IgD-negative memory B cell (primary cell): Measurements from ENCODE around the gene FMN2. TPM values are rescaled to one million over a fixed set of nuclear protein-coding genes. Genes with fewer than 3 reads are reported as not detected.
"Not testable (repeated sequence)": the region's sequence is repeated elsewhere in the genome, so short reads cannot be mapped to it uniquely, and the experiment has no call there.

Experiments used
- H3K27ac Mint-ChIP-seq, 3 donors: one replicate each; pipeline ENCODE4 v1.8.0; 2020 to 2022; ENCODE audit warnings: mild to moderate bottlenecking in 3 of 3, mixed read lengths in 3 of 3, moderate library complexity in 1 of 3
- H3K27me3 Mint-ChIP-seq: one replicate; pipeline ENCODE4 v1.8.0; 2021; ENCODE audit warnings: mixed read lengths
- H3K36me3 Mint-ChIP-seq: one replicate; pipeline ENCODE4 v1.8.0; 2020; ENCODE audit warnings: mild to moderate bottlenecking, mixed read lengths
- H3K4me1 Mint-ChIP-seq, 3 donors: one replicate each; pipeline ENCODE4 v1.8.0; 2020 to 2022; ENCODE audit warnings: mixed read lengths in 3 of 3, mild to moderate bottlenecking in 1 of 3
- H3K4me3 Mint-ChIP-seq, 4 donors: one replicate each; pipeline ENCODE4 v1.8.0; 2020 to 2022; ENCODE audit warnings: mild to moderate bottlenecking in 4 of 4, mixed read lengths in 4 of 4, moderate library complexity in 3 of 4
- H3K9me3 Mint-ChIP-seq, 3 donors: one replicate each; pipeline ENCODE4 v1.8.0; 2020 to 2021; ENCODE audit warnings: mixed read lengths in 3 of 3, mild to moderate bottlenecking in 1 of 3
- polyA plus RNA-seq: library from polyadenylated mRNA; unstranded; fragments of 300-500 nt; fragmentation: Illumina TruSeq; gene quantifications from one replicate; pipeline ENCODE4 v1.2.3, GENCODE V29; 2021

FMN2 gene
- polyA plus RNA-seq, 1 donor from 2014 or later = not detected

DNA sequence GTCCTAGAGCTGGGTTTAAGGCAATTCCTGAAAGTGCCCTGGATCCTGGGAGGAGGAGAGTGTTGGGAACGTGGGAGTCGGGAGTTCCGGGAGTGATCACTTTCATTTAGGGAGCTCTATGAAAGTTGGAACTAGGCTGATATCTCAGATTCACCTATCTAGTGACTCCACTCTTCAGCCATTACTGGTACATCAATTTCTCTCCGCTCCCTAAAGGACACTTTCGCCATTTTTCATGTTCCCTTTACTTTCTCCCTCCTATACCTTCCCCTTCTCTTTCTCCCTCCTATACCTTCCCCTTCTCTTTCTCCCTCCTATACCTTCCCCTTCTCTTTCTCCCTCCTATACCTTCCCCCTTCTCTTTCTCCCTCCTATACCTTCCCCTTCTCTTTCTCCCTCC lies 93.0 kb downstream of the FMN2 start:
- not testable (repeated sequence) for H3K27ac Mint-ChIP-seq, H3K4me1 Mint-ChIP-seq, H3K27me3 Mint-ChIP-seq, H3K9me3 Mint-ChIP-seq, H3K4me3 Mint-ChIP-seq, H3K36me3 Mint-ChIP-seq

GRCh38 chr1:240188139-240188538 lies 96.5 kb downstream of the FMN2 start:
- H3K27ac Mint-ChIP-seq = peak overlapping the region in 1 of 3 donors; percentile 20
- H3K36me3 Mint-ChIP-seq = no peaks in the 10 kb centered on the region
- peaks cover 6% of the 10 kb centered on the region for H3K27me3 Mint-ChIP-seq
- peaks cover 0 to 2% (median 2%) of the 10 kb centered on the region in 3 donors for H3K4me1 Mint-ChIP-seq
- peaks cover 0 to 2% (median 0%) of the 10 kb centered on the region in 3 donors for H3K9me3 Mint-ChIP-seq
- H3K4me3 Mint-ChIP-seq = no peak overlapping the region

GRCh38 chr1:240189386-240189989 lies 97.8 kb downstream of the FMN2 start:
- Mint-ChIP-seq H3K27me3 (peaks cover 7% of the 10 kb centered on the region), H3K4me3 (no peak overlapping the region), H3K36me3 (no peaks in the 10 kb centered on the region), H3K4me1 (peaks cover 0 to 2% (median 2%) of the 10 kb centered on the region in 3 donors), H3K9me3 (peaks cover 0 to 2% (median 2%) of the 10 kb centered on the region in 3 donors), H3K27ac (peak overlapping the region in 1 of 3 donors; percentile 68)

DNA sequence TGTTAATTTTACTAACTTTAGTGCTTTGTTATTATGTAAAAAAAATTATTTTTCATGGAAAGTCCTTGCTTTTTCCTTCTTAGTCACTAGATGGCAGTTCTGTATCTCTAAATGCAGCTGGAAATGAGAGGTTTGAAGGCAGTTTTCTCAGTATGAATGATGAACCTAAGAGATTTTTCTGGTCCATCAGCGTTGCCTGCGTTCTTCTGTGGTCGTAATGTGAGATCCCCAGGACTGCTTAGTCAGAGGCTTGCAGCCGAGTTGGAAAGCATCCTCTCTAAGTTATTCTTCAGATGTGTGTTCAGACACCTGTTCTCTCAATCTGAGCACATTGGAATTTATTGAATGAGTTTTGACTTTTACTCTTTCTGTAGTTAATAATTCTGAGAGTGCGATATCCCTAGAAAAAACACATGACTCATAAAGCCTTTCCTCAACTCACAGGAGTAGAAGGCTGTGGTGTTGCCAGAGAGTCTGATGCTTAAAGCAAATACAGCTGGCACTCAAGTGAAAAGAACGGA lies 99.3 kb downstream of the FMN2 start:
- Mint-ChIP-seq H3K36me3 (no peaks in the 10 kb centered on the region), H3K4me3 (no peak overlapping the region), H3K27me3 (peaks cover 7% of the 10 kb centered on the region), H3K4me1 (peaks cover 0 to 2% (median 2%) of the 10 kb centered on the region in 3 donors), H3K27ac (no peak overlapping the region), H3K9me3 (peaks cover 0 to 2% (median 2%) of the 10 kb centered on the region in 3 donors)

DNA sequence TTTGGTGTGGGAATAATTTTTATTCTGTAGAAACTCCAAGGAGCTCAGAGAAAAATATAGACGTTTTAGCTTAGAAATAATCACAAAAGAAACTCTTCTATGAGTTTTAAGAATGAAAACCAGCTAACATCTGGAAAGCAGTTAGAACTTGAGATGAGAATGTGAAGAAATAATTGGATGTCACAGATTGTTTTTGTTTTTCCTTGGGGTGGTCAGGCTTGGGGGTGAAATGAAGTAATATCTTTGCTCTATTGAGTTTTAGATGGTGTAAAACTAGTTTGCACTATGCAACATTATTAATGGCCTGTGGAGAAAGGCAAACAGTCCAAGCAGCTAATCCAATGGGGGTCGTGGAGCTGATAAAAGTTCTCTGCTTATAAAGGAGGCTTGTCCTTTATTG lies 101.2 kb downstream of the FMN2 start:
- Mint-ChIP-seq H3K36me3 (no peaks in the 10 kb centered on the region), H3K4me3 (no peak overlapping the region), H3K27me3 (peaks cover 6% of the 10 kb centered on the region), H3K4me1 (peaks cover 0 to 2% (median 2%) of the 10 kb centered on the region in 3 donors), H3K27ac (no peak overlapping the region), H3K9me3 (peaks cover 0 to 2% (median 0%) of the 10 kb centered on the region in 3 donors)

GRCh38 chr1:240193679-240194078 lies 102.0 kb downstream of the FMN2 start:
- Mint-ChIP-seq H3K4me1 (peaks cover 0 to 2% (median 2%) of the 10 kb centered on the region in 3 donors), H3K27me3 (peaks cover 6% of the 10 kb centered on the region), H3K36me3 (no peaks in the 10 kb centered on the region), H3K4me3 (no peak overlapping the region), H3K27ac (no peak overlapping the region), H3K9me3 (peaks cover 0 to 4% (median 0%) of the 10 kb centered on the region in 3 donors)

- Mint-ChIP-seq H3K36me3 (no peaks in the 10 kb centered on the region), H3K27me3 (peaks cover 6% of the 10 kb centered on the region), H3K4me1 (peaks cover 0 to 2% (median 2%) of the 10 kb centered on the region in 3 donors), H3K4me3 (no peak overlapping the region), H3K27ac (no peak overlapping the region), H3K9me3 (peaks cover 0 to 4% (median 0%) of the 10 kb centered on the region in 3 donors)
Observed at GRCh38 chr1:240194120-240194519, 102.4 kb downstream of the FMN2 start.

DNA sequence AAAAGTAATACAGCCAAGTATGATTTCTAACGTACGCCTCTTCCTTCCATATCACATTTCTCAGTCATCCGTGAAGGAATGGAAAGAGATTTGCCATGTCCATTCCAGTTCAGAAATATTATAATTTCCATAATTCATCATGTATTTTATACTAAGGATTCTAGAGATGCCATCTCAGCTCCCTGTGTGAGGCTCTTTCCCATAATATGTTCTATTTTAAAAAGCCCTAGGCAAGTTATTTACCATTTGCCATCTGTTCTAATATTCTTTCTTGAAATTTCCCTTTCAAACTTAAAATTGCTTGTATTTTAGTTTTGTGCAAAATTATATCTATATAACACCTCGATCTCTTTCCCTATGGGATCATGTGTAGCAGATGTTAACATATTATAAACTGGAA lies 106.7 kb downstream of the FMN2 start:
- Mint-ChIP-seq H3K4me1 (no peaks in the 10 kb centered on the region), H3K4me3 (no peak overlapping the region), H3K27me3 (peaks cover 1% of the 10 kb centered on the region), H3K36me3 (no peaks in the 10 kb centered on the region), H3K9me3 (peaks cover 6 to 12% (median 7%) of the 10 kb centered on the region in 3 donors), H3K27ac (no peak overlapping the region)

- Mint-ChIP-seq H3K27ac (no peak overlapping the region), H3K4me3 (no peak overlapping the region), H3K27me3 (no peaks in the 10 kb centered on the region), H3K4me1 (no peaks in the 10 kb centered on the region), H3K36me3 (no peaks in the 10 kb centered on the region), H3K9me3 (peaks cover 6 to 13% (median 7%) of the 10 kb centered on the region in 3 donors)
Observed at GRCh38 chr1:240199758-240200645, 108.3 kb downstream of the FMN2 start.

DNA sequence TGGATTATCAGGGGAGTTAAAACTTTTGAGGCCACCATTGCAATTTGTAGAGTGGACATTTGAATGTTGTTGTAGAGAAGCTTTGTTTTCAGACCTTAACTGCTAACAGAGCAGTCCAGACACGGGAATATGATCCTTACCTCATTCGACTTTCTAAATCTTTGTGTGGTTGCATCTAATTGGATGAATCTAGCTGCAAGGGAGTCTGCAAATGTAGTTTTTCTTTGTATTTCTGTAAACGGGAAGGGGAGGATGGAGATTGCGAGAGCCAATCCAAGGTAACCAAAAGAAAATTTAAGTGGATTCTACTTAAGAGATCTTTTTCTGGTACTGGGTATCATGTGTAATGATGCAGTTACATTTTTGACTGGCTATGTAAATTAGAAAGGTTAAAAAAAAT lies 110.2 kb downstream of the FMN2 start:
- Mint-ChIP-seq H3K4me1 (no peaks in the 10 kb centered on the region), H3K9me3 (peaks cover 6 to 13% (median 7%) of the 10 kb centered on the region in 3 donors), H3K4me3 (no peak overlapping the region), H3K27ac (no peak overlapping the region), H3K36me3 (no peaks in the 10 kb centered on the region), H3K27me3 (no peaks in the 10 kb centered on the region)

- Mint-ChIP-seq H3K27me3 (no peaks in the 10 kb centered on the region), H3K4me1 (no peaks in the 10 kb centered on the region), H3K27ac (no peak overlapping the region), H3K36me3 (no peaks in the 10 kb centered on the region), H3K4me3 (no peak overlapping the region), H3K9me3 (peaks cover under 1 to 9% (median 5%) of the 10 kb centered on the region in 3 donors)
Observed at GRCh38 chr1:240207073-240207709, 115.5 kb downstream of the FMN2 start.

DNA sequence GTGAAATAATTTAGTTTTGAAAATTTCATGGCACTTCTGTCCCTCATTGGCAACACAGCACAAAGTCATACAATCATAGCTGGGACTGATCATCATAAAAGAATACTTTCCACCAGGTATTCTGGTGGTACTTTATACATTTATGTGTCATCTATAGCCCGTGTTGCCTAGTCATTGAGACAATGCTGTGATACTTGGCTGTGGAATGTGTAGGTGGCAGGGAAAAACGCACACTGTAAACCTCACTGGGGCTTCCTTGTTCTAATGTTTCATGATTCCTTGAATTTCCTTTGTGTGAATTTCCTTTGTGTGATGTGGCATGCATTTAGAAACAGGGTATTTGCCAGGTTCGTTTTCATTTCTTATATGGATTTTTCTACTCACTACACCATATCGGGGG lies 118.3 kb downstream of the FMN2 start:
- Mint-ChIP-seq H3K27ac (no peak overlapping the region), H3K4me3 (no peak overlapping the region), H3K36me3 (no peaks in the 10 kb centered on the region), H3K9me3 (peaks cover 0 to 3% (median 2%) of the 10 kb centered on the region in 3 donors), H3K27me3 (no peaks in the 10 kb centered on the region), H3K4me1 (no peaks in the 10 kb centered on the region)

- Mint-ChIP-seq H3K9me3 (peaks cover 0 to 3% (median 2%) of the 10 kb centered on the region in 3 donors), H3K27ac (no peak overlapping the region), H3K4me1 (no peaks in the 10 kb centered on the region), H3K36me3 (no peaks in the 10 kb centered on the region), H3K27me3 (no peaks in the 10 kb centered on the region), H3K4me3 (no peak overlapping the region)
Observed at GRCh38 chr1:240212556-240212955, 120.9 kb downstream of the FMN2 start.

DNA sequence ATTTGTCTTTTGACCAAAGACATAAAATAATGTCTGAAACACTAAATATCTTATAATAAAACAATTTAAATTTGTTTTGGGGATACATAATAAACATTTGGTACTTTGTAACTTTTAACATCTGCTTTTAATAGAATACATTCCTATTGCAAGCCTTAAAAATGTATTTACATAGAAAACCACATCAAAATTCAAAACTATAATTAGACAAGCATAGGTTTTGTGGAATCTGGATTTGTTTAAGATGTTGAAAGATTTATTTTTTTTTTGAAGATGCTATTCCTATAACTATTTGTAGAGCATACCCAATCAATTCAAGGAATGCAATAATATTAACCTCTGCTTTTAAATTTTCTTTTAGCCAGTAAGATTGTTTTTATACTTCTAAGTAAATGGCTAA lies 125.7 kb downstream of the FMN2 start:
- Mint-ChIP-seq H3K27ac (no peak overlapping the region), H3K27me3 (no peaks in the 10 kb centered on the region), H3K36me3 (no peaks in the 10 kb centered on the region), H3K4me1 (no peaks in the 10 kb centered on the region), H3K9me3 (peaks cover 0 to 3% (median 2%) of the 10 kb centered on the region in 3 donors), H3K4me3 (no peak overlapping the region)

GRCh38 chr1:240219104-240219503 lies 127.4 kb downstream of the FMN2 start:
- H3K9me3 Mint-ChIP-seq = peaks cover 2 to 3% (median 2%) of the 10 kb centered on the region in 3 donors
- H3K4me1 Mint-ChIP-seq = no peaks in the 10 kb centered on the region
- no peaks in the 10 kb centered on the region for H3K27me3 Mint-ChIP-seq
- H3K27ac Mint-ChIP-seq = no peak overlapping the region
- H3K36me3 Mint-ChIP-seq = no peaks in the 10 kb centered on the region
- H3K4me3 Mint-ChIP-seq = no peak overlapping the region
